ENCODE measurements around the gene UPK1B.

GRCh38 chr3:119227070-119227850 is 53.9 kb downstream of the UPK1B start:
- no peak for TF ChIP-seq CTCF (IDR thresholded peaks at IDR 0.05; ENCODE audit: low read length)
- no peak for TF ChIP-seq EZH2 (optimal IDR thresholded peaks at IDR 0.05; ENCODE audit: low read depth, low read length)

All from MM.1S (cell line).